ENCODE data around the gene UBAP2L. TPM values are rescaled to one million over a fixed set of nuclear protein-coding genes. Genes with fewer than 3 reads are reported as not detected.
"Not testable (repeated sequence)": the region's sequence is repeated elsewhere in the genome, so short reads cannot be mapped to it uniquely, and the experiment has no call there.

Gene UBAP2L
- total RNA-seq, 1 experiment from 2014 or later = 74.9 TPM

DNA sequence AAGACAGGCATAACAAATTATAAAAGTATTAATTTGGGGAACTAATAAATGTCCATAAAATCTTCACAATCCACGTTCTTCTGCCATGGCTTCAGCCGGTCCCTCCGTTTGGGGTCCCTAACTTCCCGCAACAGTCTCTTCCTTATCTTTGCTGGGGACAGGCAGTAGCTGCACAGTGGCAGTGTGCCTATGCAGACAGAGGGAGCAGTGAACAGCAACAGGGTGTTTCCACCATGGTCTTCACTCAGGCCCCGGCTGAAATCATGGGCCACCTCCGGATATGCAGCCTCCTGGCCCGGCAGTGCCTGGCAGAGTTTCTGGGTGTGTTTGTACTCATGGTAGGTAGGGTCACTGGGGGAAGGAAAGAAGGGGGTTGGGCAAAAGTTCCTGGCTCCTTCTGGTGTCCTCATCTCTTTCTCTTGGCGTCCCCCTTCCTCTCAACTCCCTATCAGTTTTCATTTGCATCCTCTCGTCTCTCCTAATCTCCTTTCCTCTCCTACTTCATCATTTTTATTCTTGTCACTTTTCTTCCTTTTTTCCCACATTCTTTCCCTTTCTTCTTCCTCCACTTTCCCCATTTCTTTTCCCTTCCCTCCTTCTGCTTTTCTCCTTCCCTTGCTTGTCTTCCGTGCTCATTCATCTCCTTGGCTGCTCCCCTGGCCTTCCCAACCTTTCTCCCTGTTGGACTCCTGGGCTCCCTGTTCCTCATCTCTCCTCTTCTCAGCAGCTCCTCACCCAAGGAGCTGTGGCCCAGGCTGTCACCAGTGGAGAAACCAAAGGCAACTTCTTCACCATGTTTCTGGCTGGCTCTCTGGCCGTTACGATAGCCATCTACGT lies 91.7 kb downstream of the UBAP2L start:
- not testable (repeated sequence) for DNase-seq (ENCODE audit: low spot score)

GRCh38 chr1:154313066-154313356 lies 92.3 kb downstream of the UBAP2L start:
- no peak for DNase-seq (ENCODE audit: low spot score)

GRCh38 chr1:154314226-154314625 lies 93.5 kb downstream of the UBAP2L start:
- DNase-seq (ENCODE audit: low spot score) = not testable (repeated sequence)

DNA sequence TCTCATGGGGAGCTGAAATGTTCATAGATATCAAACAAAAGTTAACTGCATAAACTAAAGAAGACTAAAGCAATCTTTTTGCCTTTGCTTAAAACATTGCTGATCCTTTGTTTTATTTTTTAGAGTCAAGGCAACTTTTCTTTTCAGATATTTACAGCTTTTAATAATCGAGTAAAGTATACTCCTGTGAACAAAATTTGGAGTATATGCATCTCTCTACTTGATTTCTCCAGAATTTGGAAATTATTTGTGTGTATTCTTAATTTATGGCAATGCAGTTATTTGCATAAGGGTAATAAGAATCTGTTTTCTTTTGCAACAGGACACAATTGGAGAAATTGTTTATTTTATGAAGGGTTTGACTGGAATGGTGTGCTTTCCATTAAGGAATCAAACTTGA lies 95.9 kb downstream of the UBAP2L start:
- no peak for DNase-seq (ENCODE audit: low spot score)

- DNase-seq (ENCODE audit: low spot score) = no peak
Measured at GRCh38 chr1:154318386-154318785, 97.6 kb downstream of the UBAP2L start.

Small RNA genes lying within 50 kb of the gene (small RNA-seq; reads per million reads assigned to genes)
- gene MIR190B (not detected), gene RF00273 (not detected), gene RNU6-121P (not detected), gene RNU6-239P (not detected), gene SNORA58B (not detected)

Other genes with a start within 250 kb of the UBAP2L start
- gene JTB, start 243.3 kb upstream of the UBAP2L start, total RNA-seq (2014; rRNA removed; shearing (Covaris generic)) = 281 and 318 TPM in 2 replicates
- gene RAB13, start 234.6 kb upstream of the UBAP2L start, total RNA-seq (2014; rRNA removed; shearing (Covaris generic)) = 8.0 and 8.3 TPM in 2 replicates
- gene RPS27, start 230.2 kb upstream of the UBAP2L start, total RNA-seq (2014; rRNA removed; shearing (Covaris generic)) = 2,063 and 2,282 TPM in 2 replicates
- not detected in 2 replicates for gene NUP210L, start 65.9 kb upstream of the UBAP2L start, total RNA-seq (2014; rRNA removed; shearing (Covaris generic))
- 308 and 315 TPM in 2 replicates for gene TPM3, start 28.9 kb upstream of the UBAP2L start, total RNA-seq (2014; rRNA removed; shearing (Covaris generic))
- not detected in 2 replicates for gene CFAP141, start 14.6 kb upstream of the UBAP2L start, total RNA-seq (2014; rRNA removed; shearing (Covaris generic))
- 111 and 139 TPM in 2 replicates for gene HAX1, start 51.7 kb downstream of the UBAP2L start, total RNA-seq (2014; rRNA removed; shearing (Covaris generic))
- gene AQP10, start 100.1 kb downstream of the UBAP2L start, total RNA-seq (2014; rRNA removed; shearing (Covaris generic)) = not detected in 2 replicates
- 1.1 and 1.9 TPM in 2 replicates for gene ATP8B2, start 104.6 kb downstream of the UBAP2L start, total RNA-seq (2014; rRNA removed; shearing (Covaris generic))
- 3.1 and 4.4 TPM in 2 replicates for gene IL6R, start 184.4 kb downstream of the UBAP2L start, total RNA-seq (2014; rRNA removed; shearing (Covaris generic))